ENCODE results near the gene CATSPERD.
"Not testable (repeated sequence)": the region's sequence is repeated elsewhere in the genome, so short reads cannot be mapped to it uniquely, and the experiment has no call there.

DNA sequence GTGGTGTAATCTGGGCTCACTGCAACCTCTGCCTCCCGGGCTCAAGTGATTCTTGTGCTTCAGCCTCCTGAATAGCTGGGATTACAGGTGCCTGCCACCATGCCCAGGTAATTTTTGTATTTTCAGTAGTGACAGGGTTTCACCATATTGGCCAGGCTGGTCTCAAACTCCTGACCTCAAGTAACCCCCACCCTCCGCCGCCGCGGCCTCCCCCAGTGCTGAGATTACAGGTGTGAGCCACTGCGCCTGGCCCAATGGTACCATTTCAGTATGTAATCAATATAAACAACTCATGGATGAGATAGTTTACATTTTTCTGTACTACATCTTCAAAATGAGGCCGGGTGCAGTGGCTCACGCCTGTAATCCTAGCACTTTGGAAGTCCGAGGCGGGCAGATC lies 24.6 kb downstream of the CATSPERD start:
- TF ChIP-seq, protein P1, sequence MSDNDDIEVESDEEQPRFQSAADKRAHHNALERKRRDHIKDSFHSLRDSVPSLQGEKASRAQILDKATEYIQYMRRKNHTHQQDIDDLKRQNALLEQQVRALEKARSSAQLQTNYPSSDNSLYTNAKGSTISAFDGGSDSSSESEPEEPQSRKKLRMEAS (IDR thresholded peaks at IDR 0.05) = not testable (repeated sequence)
- not testable (repeated sequence) for TF ChIP-seq HNF4A (conservative IDR thresholded peaks at IDR 0.05); TAF1 (conservative IDR thresholded peaks at IDR 0.05); RXRA (IDR thresholded peaks at IDR 0.05); SP1 (IDR thresholded peaks at IDR 0.05); JUND (IDR thresholded peaks at IDR 0.05); RAD21 (IDR thresholded peaks at IDR 0.05); EGR1 (IDR thresholded peaks at IDR 0.05; ENCODE audit: low read depth in 2 of 2)
- TF ChIP-seq, protein P2, sequence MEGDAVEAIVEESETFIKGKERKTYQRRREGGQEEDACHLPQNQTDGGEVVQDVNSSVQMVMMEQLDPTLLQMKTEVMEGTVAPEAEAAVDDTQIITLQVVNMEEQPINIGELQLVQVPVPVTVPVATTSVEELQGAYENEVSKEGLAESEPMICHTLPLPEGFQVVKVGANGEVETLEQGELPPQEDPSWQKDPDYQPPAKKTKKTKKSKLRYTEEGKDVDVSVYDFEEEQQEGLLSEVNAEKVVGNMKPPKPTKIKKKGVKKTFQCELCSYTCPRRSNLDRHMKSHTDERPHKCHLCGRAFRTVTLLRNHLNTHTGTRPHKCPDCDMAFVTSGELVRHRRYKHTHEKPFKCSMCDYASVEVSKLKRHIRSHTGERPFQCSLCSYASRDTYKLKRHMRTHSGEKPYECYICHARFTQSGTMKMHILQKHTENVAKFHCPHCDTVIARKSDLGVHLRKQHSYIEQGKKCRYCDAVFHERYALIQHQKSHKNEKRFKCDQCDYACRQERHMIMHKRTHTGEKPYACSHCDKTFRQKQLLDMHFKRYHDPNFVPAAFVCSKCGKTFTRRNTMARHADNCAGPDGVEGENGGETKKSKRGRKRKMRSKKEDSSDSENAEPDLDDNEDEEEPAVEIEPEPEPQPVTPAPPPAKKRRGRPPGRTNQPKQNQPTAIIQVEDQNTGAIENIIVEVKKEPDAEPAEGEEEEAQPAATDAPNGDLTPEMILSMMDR (IDR thresholded peaks at IDR 0.05; ENCODE audit: low read depth, low read length, missing input control) = not testable (repeated sequence)
- TF ChIP-seq, protein P3, sequence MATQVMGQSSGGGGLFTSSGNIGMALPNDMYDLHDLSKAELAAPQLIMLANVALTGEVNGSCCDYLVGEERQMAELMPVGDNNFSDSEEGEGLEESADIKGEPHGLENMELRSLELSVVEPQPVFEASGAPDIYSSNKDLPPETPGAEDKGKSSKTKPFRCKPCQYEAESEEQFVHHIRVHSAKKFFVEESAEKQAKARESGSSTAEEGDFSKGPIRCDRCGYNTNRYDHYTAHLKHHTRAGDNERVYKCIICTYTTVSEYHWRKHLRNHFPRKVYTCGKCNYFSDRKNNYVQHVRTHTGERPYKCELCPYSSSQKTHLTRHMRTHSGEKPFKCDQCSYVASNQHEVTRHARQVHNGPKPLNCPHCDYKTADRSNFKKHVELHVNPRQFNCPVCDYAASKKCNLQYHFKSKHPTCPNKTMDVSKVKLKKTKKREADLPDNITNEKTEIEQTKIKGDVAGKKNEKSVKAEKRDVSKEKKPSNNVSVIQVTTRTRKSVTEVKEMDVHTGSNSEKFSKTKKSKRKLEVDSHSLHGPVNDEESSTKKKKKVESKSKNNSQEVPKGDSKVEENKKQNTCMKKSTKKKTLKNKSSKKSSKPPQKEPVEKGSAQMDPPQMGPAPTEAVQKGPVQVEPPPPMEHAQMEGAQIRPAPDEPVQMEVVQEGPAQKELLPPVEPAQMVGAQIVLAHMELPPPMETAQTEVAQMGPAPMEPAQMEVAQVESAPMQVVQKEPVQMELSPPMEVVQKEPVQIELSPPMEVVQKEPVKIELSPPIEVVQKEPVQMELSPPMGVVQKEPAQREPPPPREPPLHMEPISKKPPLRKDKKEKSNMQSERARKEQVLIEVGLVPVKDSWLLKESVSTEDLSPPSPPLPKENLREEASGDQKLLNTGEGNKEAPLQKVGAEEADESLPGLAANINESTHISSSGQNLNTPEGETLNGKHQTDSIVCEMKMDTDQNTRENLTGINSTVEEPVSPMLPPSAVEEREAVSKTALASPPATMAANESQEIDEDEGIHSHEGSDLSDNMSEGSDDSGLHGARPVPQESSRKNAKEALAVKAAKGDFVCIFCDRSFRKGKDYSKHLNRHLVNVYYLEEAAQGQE (IDR thresholded peaks at IDR 0.05) = not testable (repeated sequence)
- TF ChIP-seq, protein P4, sequence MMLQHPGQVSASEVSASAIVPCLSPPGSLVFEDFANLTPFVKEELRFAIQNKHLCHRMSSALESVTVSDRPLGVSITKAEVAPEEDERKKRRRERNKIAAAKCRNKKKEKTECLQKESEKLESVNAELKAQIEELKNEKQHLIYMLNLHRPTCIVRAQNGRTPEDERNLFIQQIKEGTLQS (IDR thresholded peaks at IDR 0.05) = not testable (repeated sequence)

Measured in liver (tissue), 3 donors.